Measurements from ENCODE around the gene LRRC39. TPM values are rescaled to one million over a fixed set of nuclear protein-coding genes. Genes with fewer than 3 reads are reported as not detected.

The LRRC39 gene
- total RNA-seq, 4 donors from 2014 or later: 0.18 to 0.57 TPM; not detected in 2

GRCh38 chr1:100131623-100132022 lies 46.4 kb downstream of the LRRC39 start:
- DNase-seq: no peak
- 79% methylated on average over 8 of the region's 8 CpGs for WGBS, 2 donors
- Histone ChIP-seq H3K36me3 (peaks cover 0 to 3% (median 0%) of the 10 kb centered on the region in 3 donors), H3K27me3 (no peaks in the 10 kb centered on the region), H3K4me1 (peaks cover 12 to 49% (median 17%) of the 10 kb centered on the region in 3 donors), H3K27ac (no peak overlapping the region), H3K9me3 (no peaks in the 10 kb centered on the region), H3K4me3 (peak overlapping the region in 3 of 4 donors; percentile 81 to 92 (median 81))
- TF ChIP-seq CTCF (IDR thresholded peaks at IDR 0.05) (no peak), POLR2A (IDR thresholded peaks at IDR 0.05) (no peak)
- intact Hi-C loops (cut with DNase I): loop anchor here (10.0 kb wide), 1 partner anchor 317 kb away; no protein-coding TSS in a partner anchor

GRCh38 chr1:100130552-100131077 lies 47.4 kb downstream of the LRRC39 start:
- Histone ChIP-seq H3K4me3 (no peak overlapping the region), H3K36me3 (no peaks in the 10 kb centered on the region), H3K27me3 (no peaks in the 10 kb centered on the region), H3K4me1 (peaks cover 12 to 41% (median 17%) of the 10 kb centered on the region in 3 donors), H3K9me3 (no peaks in the 10 kb centered on the region), H3K27ac (no peak overlapping the region)
- DNase-seq: no peak
- intact Hi-C loops (cut with DNase I): loop anchor here (10.0 kb wide), 1 partner anchor 316 kb away; no protein-coding TSS in a partner anchor
- TF ChIP-seq CTCF (IDR thresholded peaks at IDR 0.05) (no peak), POLR2A (IDR thresholded peaks at IDR 0.05) (no peak)
- WGBS, 2 donors: 73 to 80% methylated on average over 4 to 5 of the region's 5 CpGs

GRCh38 chr1:100127226-100127625 lies 50.8 kb downstream of the LRRC39 start:
- intact Hi-C loops (cut with DNase I): no loop called here
- peaks cover 0 to 16% (median 0%) of the 10 kb centered on the region in 3 donors for H3K36me3 ChIP-seq
- no peaks in the 10 kb centered on the region for H3K9me3 ChIP-seq
- H3K27me3 ChIP-seq: no peaks in the 10 kb centered on the region
- H3K4me3 ChIP-seq: no peak overlapping the region
- WGBS, 2 donors: 52 to 94% methylated on average over 1 of the region's 1 CpG
- H3K27ac ChIP-seq: no peak overlapping the region
- peaks cover 3 to 16% (median 7%) of the 10 kb centered on the region in 3 donors for H3K4me1 ChIP-seq
- no peak for DNase-seq
- TF ChIP-seq CTCF (IDR thresholded peaks at IDR 0.05) (no peak), POLR2A (IDR thresholded peaks at IDR 0.05) (no peak)

GRCh38 chr1:100122177-100122576 lies 55.9 kb downstream of the LRRC39 start:
- no peaks in the 10 kb centered on the region for H3K9me3 ChIP-seq
- no peaks in the 10 kb centered on the region for H3K27me3 ChIP-seq
- TF ChIP-seq CTCF (IDR thresholded peaks at IDR 0.05) (no peak), POLR2A (IDR thresholded peaks at IDR 0.05) (no peak)
- WGBS, 2 donors: 85 to 90% methylated on average over 1 of the region's 1 CpG
- peaks cover 0 to 43% (median 0%) of the 10 kb centered on the region in 3 donors for H3K36me3 ChIP-seq
- no peak for DNase-seq
- intact Hi-C loops (cut with DNase I): no loop called here
- H3K4me3 ChIP-seq: no peak overlapping the region
- no peaks in the 10 kb centered on the region for H3K4me1 ChIP-seq
- no peak overlapping the region for H3K27ac ChIP-seq

GRCh38 chr1:100115524-100115923 lies 62.5 kb downstream of the LRRC39 start:
- Histone ChIP-seq H3K27me3 (no peaks in the 10 kb centered on the region), H3K36me3 (peaks cover 0 to 27% (median 0%) of the 10 kb centered on the region in 3 donors), H3K9me3 (no peaks in the 10 kb centered on the region), H3K27ac (no peak overlapping the region), H3K4me1 (no peaks in the 10 kb centered on the region), H3K4me3 (no peak overlapping the region)
- 94 to 97% methylated on average over 4 of the region's 4 CpGs for WGBS, 2 donors
- intact Hi-C loops (cut with DNase I): no loop called here
- DNase-seq: no peak
- TF ChIP-seq CTCF (IDR thresholded peaks at IDR 0.05) (no peak), POLR2A (IDR thresholded peaks at IDR 0.05) (no peak)

All from esophagus squamous epithelium (tissue), 5 donors.